Non-pigmented ciliary epithelial cell (primary cell): ENCODE data around the gene BMAL1.

Source experiments
- DNase-seq: peaks from one replicate; pipeline ENCODE4 v3.0.0-alpha.2; 2010; ENCODE audit warnings: low read depth

BMAL1 gene

GRCh38 chr11:13261591-13262061, 16.0 kb upstream of the BMAL1 start:
- peak; percentile 56 for DNase-seq

GRCh38 chr11:13262096-13262495, 15.5 kb upstream of the BMAL1 start:
- DNase-seq, result no peak

- DNase-seq, result no peak
These were observed 8.8 kb upstream of the BMAL1 start for GRCh38 chr11:13268791-13269190.

GRCh38 chr11:13269775-13270174, 7.8 kb upstream of the BMAL1 start:
- no peak for DNase-seq

GRCh38 chr11:13271060-13271693, 6.4 kb upstream of the BMAL1 start:
- no peak for DNase-seq

- no peak for DNase-seq
These were observed 1.1 kb upstream of the BMAL1 start for GRCh38 chr11:13276454-13276831.

GRCh38 chr11:13276832-13277767, 490 bp upstream of the BMAL1 start:
- DNase-seq, result peak; percentile 83

GRCh38 chr11:13278609-13279486, 1.3 kb downstream of the BMAL1 start:
- DNase-seq, result no peak

- DNase-seq, result no peak
These were observed 1.9 kb downstream of the BMAL1 start for GRCh38 chr11:13279487-13279834.

- no peak for DNase-seq
These were observed 2.6 kb downstream of the BMAL1 start for GRCh38 chr11:13280092-13280722.

GRCh38 chr11:13280777-13281176, 3.2 kb downstream of the BMAL1 start:
- no peak for DNase-seq

GRCh38 chr11:13283636-13284035, 6.0 kb downstream of the BMAL1 start:
- DNase-seq, result no peak

- no peak for DNase-seq
These were observed 7.4 kb downstream of the BMAL1 start for GRCh38 chr11:13284776-13285588.

- DNase-seq, result no peak
These were observed 8.8 kb downstream of the BMAL1 start for GRCh38 chr11:13286279-13286821.

GRCh38 chr11:13287036-13287435, 9.4 kb downstream of the BMAL1 start:
- DNase-seq, result no peak

- DNase-seq, result no peak
These were observed 10.1 kb downstream of the BMAL1 start for GRCh38 chr11:13287681-13288080.

- DNase-seq, result no peak
These were observed 10.9 kb downstream of the BMAL1 start for GRCh38 chr11:13288375-13289029.

- no peak for DNase-seq
These were observed 11.5 kb downstream of the BMAL1 start for GRCh38 chr11:13289081-13289480.

- no peak for DNase-seq
These were observed 12.8 kb downstream of the BMAL1 start for GRCh38 chr11:13290221-13290980.
